WERI-Rb-1 (cell line): Measurements from ENCODE around the gene RELL1.
A peak's percentile ranks its signal among the peaks of the same experiment; 100 is the strongest.

Experiments used
- DNase-seq: peaks from one replicate; pipeline ENCODE4 v3.0.0-alpha.2; 2020
- H3K27ac ChIP-seq: fragments of 250-450 bp; sonication (Bioruptor Pico); 2 replicates; pipeline ENCODE4 v1.5.1; 2020; ENCODE audit warnings: mild to moderate bottlenecking, moderate library complexity
- H3K27me3 ChIP-seq: fragments of 250-450 bp; sonication (Bioruptor Pico); 2 replicates; pipeline ENCODE4 v1.5.1; 2021; ENCODE audit warnings: mild to moderate bottlenecking, low read depth, moderate library complexity; ENCODE audit not compliant: insufficient read depth, severe bottlenecking
- H3K36me3 ChIP-seq: fragments of 250-450 bp; sonication (Bioruptor Pico); 2 replicates; pipeline ENCODE4 v1.5.1; 2020; ENCODE audit warnings: mild to moderate bottlenecking, moderate library complexity
- H3K4me3 ChIP-seq: 2 replicates; pipeline ENCODE4 v1.5.1; 2011; ENCODE audit warnings: low read depth, mild to moderate bottlenecking, control low read depth, low read length
- H3K9me3 ChIP-seq: fragments of 250-450 bp; sonication (Bioruptor Pico); 2 replicates; pipeline ENCODE4 v1.5.1; 2021; ENCODE audit warnings: mild to moderate bottlenecking, moderate library complexity; ENCODE audit not compliant: severe bottlenecking
- TF ChIP-seq, protein P1 (sequence below): IDR thresholded peaks from 2 replicates; pipeline ENCODE4 v1.5.1; 2011; ENCODE audit warnings: low read depth, mild to moderate bottlenecking, control low read depth, inconsistent platforms, low read length

RELL1 gene

DNA sequence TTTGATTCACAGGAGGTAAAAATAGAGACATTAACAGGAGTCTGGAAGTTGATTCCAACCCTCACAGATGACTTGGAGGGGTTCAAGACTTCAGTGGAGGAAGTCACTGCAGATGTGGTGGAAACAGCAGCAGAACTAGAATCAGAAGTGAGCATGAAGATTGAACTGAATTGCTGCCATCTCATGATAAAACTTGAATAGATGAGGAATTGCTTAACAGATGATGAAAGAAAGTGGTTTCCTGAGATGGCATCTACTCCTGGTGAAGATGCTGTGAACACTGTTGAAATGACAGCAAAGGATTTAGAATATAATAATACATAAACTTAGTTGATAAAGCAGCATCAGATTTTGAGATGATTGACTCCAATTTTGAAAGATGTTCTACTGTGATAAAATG, 76.5 kb downstream of the RELL1 start:
- Histone ChIP-seq H3K27me3 (no peaks in the 10 kb centered on the region), H3K27ac (no peak overlapping the region), H3K4me3 (no peak overlapping the region), H3K36me3 (no peaks in the 10 kb centered on the region), H3K9me3 (peaks cover 4% of the 10 kb centered on the region)
- TF ChIP-seq, protein P1, sequence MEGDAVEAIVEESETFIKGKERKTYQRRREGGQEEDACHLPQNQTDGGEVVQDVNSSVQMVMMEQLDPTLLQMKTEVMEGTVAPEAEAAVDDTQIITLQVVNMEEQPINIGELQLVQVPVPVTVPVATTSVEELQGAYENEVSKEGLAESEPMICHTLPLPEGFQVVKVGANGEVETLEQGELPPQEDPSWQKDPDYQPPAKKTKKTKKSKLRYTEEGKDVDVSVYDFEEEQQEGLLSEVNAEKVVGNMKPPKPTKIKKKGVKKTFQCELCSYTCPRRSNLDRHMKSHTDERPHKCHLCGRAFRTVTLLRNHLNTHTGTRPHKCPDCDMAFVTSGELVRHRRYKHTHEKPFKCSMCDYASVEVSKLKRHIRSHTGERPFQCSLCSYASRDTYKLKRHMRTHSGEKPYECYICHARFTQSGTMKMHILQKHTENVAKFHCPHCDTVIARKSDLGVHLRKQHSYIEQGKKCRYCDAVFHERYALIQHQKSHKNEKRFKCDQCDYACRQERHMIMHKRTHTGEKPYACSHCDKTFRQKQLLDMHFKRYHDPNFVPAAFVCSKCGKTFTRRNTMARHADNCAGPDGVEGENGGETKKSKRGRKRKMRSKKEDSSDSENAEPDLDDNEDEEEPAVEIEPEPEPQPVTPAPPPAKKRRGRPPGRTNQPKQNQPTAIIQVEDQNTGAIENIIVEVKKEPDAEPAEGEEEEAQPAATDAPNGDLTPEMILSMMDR, result no peak
- DNase-seq, result no peak

DNA sequence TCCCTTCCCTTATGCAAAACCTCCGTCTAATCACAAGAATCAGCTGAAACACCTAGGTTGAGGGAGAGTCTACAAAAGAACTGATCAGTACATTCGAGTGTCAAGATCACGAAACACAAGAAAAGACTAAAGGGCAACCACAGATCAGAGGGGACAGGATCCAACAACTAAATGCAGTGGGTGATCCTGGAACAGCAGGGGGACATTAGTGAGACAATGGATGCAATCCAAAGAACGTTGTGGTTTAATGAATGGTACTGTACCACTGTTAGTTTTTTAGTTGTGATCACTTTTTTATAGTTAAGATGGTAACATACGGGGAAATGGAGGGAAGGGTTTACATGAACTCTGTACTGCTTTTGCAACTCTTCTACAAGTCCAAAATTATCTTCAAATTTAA, 79.2 kb downstream of the RELL1 start:
- Histone ChIP-seq H3K9me3 (peaks cover 4% of the 10 kb centered on the region), H3K4me3 (no peak overlapping the region), H3K27me3 (no peaks in the 10 kb centered on the region), H3K36me3 (no peaks in the 10 kb centered on the region), H3K27ac (no peak overlapping the region)
- TF ChIP-seq, protein P1, result no peak
- no peak for DNase-seq

DNA sequence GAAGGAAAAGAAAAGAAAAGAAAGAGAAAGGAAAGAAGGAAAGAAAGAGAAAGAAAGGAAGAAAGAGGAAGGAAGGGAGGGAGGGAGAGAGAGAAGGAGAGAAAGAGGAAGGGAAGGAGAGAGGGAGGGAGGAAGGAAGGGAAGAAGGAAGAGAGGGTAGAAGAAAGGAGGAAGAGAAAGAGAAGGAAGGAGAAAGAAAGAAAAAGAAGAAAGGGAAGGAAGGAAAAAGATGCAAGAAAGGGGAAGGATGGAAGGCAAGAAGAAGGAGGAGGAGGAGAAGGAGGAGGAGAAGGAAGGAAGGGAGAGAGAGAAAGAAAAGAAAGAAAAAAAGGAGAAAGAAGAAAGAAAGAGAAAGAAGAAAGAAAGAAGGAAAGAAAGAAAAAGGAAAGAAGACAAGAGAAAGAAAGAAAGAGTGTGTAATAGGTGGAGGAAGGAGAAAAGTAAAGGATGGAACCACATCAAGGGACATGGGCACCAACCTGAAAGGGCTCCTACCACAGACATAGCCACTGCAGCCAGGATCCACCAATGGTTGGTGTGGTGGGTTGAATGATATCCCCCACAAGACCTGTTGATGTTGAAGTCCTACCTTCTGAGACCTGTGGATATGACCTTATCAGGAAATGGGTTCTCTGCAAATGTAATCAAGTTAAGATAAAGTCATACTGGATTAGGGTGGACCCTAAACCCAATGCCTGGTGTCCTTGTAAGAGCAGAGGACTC, 80.2 kb downstream of the RELL1 start:
- no peak for DNase-seq
- no peak overlapping the region for H3K4me3 ChIP-seq
- peaks cover 4% of the 10 kb centered on the region for H3K9me3 ChIP-seq
- H3K36me3 ChIP-seq, result no peaks in the 10 kb centered on the region
- no peaks in the 10 kb centered on the region for H3K27me3 ChIP-seq
- TF ChIP-seq, protein P1, result no peak
- no peak overlapping the region for H3K27ac ChIP-seq

DNA sequence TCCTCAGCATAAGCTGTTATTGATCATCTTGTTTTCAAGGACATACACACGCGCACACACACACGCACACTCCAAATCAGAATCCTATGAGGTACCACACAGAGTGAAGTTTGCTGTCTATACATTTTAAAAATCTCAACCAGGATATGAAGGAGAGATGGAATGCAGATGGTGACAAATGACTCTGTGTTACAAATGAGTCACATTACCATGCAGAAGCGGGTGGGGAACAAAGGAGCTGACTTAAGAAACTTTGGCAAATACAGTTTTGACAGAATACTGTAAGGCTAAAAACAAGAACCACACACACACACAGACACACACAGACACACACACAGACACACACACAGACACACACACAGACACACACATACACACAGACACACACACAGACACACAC, 81.7 kb downstream of the RELL1 start:
- TF ChIP-seq, protein P1, result no peak
- DNase-seq, result no peak
- H3K4me3 ChIP-seq, result no peak overlapping the region
- H3K27ac ChIP-seq, result no peak overlapping the region
- peaks cover 4% of the 10 kb centered on the region for H3K9me3 ChIP-seq
- no peaks in the 10 kb centered on the region for H3K36me3 ChIP-seq
- no peaks in the 10 kb centered on the region for H3K27me3 ChIP-seq

DNA sequence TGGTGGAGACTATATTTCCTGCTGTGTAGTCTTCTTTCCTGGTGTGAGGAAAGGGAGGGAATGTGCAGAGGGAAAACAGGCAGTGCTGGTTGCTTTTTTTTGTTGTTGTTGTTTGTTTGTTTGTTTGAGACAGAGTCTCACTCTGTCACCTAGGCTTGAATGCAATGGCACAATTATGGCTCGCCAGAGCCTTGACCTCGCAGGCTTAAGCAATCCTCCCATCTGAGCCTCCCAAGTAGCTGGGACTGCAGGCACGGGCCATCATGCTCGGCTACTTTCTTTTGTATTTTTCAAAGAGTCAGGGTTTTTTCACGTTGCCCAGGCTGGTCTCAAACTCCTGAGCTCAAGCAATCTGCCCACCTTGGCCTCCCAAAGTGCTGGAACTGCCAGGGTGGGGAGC, 82.5 kb downstream of the RELL1 start:
- H3K27me3 ChIP-seq, result no peaks in the 10 kb centered on the region
- no peak overlapping the region for H3K4me3 ChIP-seq
- DNase-seq, result no peak
- H3K9me3 ChIP-seq, result no peaks in the 10 kb centered on the region
- no peak overlapping the region for H3K27ac ChIP-seq
- no peaks in the 10 kb centered on the region for H3K36me3 ChIP-seq
- TF ChIP-seq, protein P1, result no peak

DNA sequence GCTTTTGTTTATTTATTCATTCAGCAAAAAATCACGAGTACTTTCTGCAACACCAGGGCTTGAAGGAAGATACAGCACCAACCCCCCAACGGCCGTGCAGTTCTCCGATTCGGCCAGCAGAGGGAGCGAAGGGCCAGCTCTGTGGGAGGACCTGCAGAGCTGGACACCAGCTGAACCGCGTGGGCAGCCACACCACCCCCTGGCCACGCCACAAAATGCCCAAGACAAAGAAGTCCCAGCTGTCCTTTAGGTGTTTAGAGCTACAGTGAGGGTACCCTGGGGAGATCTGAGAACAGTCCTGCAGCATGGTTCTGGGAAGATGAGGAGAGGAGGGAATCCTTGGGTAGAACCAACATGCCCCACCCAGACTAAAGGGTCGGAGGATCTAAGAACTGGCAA, 83.1 kb downstream of the RELL1 start:
- no peaks in the 10 kb centered on the region for H3K27me3 ChIP-seq
- no peak overlapping the region for H3K27ac ChIP-seq
- no peaks in the 10 kb centered on the region for H3K36me3 ChIP-seq
- no peaks in the 10 kb centered on the region for H3K9me3 ChIP-seq
- TF ChIP-seq, protein P1, result peak; percentile 97
- no peak overlapping the region for H3K4me3 ChIP-seq
- peak; percentile 89 for DNase-seq
